ENCODE measurements around the gene SUB1. TPM values are rescaled to one million over a fixed set of nuclear protein-coding genes. Genes with fewer than 3 reads are reported as not detected.
"Not testable (repeated sequence)": the region's sequence is repeated elsewhere in the genome, so short reads cannot be mapped to it uniquely, and the experiment has no call there.

Gene SUB1
- total and polyA plus RNA-seq, 2 experiments from 2014 or later = 135 to 415 TPM

- Histone ChIP-seq H3K27ac (no peak overlapping the region), H3K9me3 (ENCODE audit: low read depth) (no peaks in the 10 kb centered on the region), H3K36me3 (no peaks in the 10 kb centered on the region), H3K27me3 (no peaks in the 10 kb centered on the region), H3K4me1 (ENCODE audit: low read depth) (no peaks in the 10 kb centered on the region), H3K4me3 (no peak overlapping the region)
- DNase-seq (ENCODE audit: low read depth in 1 of 2, low spot score in 1 of 2) = peak in 1 of 2 donors; percentile 67
- no peak for TF ChIP-seq CTCF (IDR thresholded peaks at IDR 0.05; ENCODE audit: low read depth, low read length)
Measured at GRCh38 chr5:32628049-32628844, 42.9 kb downstream of the SUB1 start.

GRCh38 chr5:32630867-32631491 is 45.6 kb downstream of the SUB1 start:
- no peak overlapping the region for H3K27ac ChIP-seq
- no peaks in the 10 kb centered on the region for H3K4me1 ChIP-seq (ENCODE audit: low read depth)
- no peaks in the 10 kb centered on the region for H3K27me3 ChIP-seq
- no peak overlapping the region for H3K4me3 ChIP-seq
- no peak for TF ChIP-seq CTCF (IDR thresholded peaks at IDR 0.05; ENCODE audit: low read depth, low read length)
- no peaks in the 10 kb centered on the region for H3K36me3 ChIP-seq
- H3K9me3 ChIP-seq (ENCODE audit: low read depth) = no peaks in the 10 kb centered on the region
- DNase-seq (ENCODE audit: low read depth in 1 of 2, low spot score in 1 of 2) = no peak

- H3K4me3 ChIP-seq = not testable (repeated sequence)
Measured at GRCh38 chr5:32633017-32633416, 47.7 kb downstream of the SUB1 start.

GRCh38 chr5:32638309-32638708 is 53.0 kb downstream of the SUB1 start:
- Histone ChIP-seq H3K4me1 (ENCODE audit: low read depth) (no peaks in the 10 kb centered on the region), H3K27ac (no peak overlapping the region), H3K9me3 (ENCODE audit: low read depth) (no peaks in the 10 kb centered on the region), H3K27me3 (no peaks in the 10 kb centered on the region), H3K4me3 (no peak overlapping the region), H3K36me3 (no peaks in the 10 kb centered on the region)
- no peak for DNase-seq (ENCODE audit: low read depth in 1 of 2, low spot score in 1 of 2)
- TF ChIP-seq CTCF (IDR thresholded peaks at IDR 0.05; ENCODE audit: low read depth, low read length) = no peak

More at GRCh38 chr5:32633017-32633416, 47.7 kb downstream of the SUB1 start:
- not testable (repeated sequence) for H3K36me3 ChIP-seq; H3K27me3 ChIP-seq; DNase-seq (ENCODE audit: low read depth in 1 of 2, low spot score in 1 of 2); H3K4me1 ChIP-seq (ENCODE audit: low read depth); H3K9me3 ChIP-seq (ENCODE audit: low read depth); H3K27ac ChIP-seq

- Histone ChIP-seq H3K4me3 (no peak overlapping the region), H3K27me3 (no peaks in the 10 kb centered on the region), H3K4me1 (ENCODE audit: low read depth) (no peaks in the 10 kb centered on the region), H3K9me3 (ENCODE audit: low read depth) (no peaks in the 10 kb centered on the region), H3K27ac (no peak overlapping the region), H3K36me3 (no peaks in the 10 kb centered on the region)
- no peak for DNase-seq (ENCODE audit: low read depth in 1 of 2, low spot score in 1 of 2)
- no peak for TF ChIP-seq CTCF (IDR thresholded peaks at IDR 0.05; ENCODE audit: low read depth, low read length)
Measured at GRCh38 chr5:32639943-32640342, 54.6 kb downstream of the SUB1 start.

Data from cardiac muscle cell (in vitro differentiated cells and primary cell).